Thymus (tissue), 11 donors: ENCODE results near the gene CLEC2B. TPM values are rescaled to one million over a fixed set of nuclear protein-coding genes. Genes with fewer than 3 reads are reported as not detected.

Source experiments
- DNase-seq, 9 donors: peaks; one replicate each; pipeline ENCODE4 v3.0.0-alpha.2; 2013; ENCODE audit warnings: low spot score in 9 of 9, low read depth in 6 of 9, missing footprints in 1 of 9
- H3K27ac ChIP-seq, 2 donors: one replicate each; pipeline ENCODE4 v1.5.1; 2013; ENCODE audit warnings: control low read depth in 1 of 2, low read depth in 1 of 2, low read length in 1 of 2, mild to moderate bottlenecking in 1 of 2, moderate library complexity in 1 of 2
- H3K27me3 ChIP-seq, 2 donors: one replicate each; pipeline ENCODE4 v1.5.1; 2013; ENCODE audit warnings: low read length in 1 of 2; ENCODE audit not compliant: control insufficient read depth in 2 of 2, insufficient read depth in 1 of 2
- H3K36me3 ChIP-seq, 2 donors: one replicate each; pipeline ENCODE4 v1.5.1; 2013; ENCODE audit warnings: low read length in 1 of 2, mild to moderate bottlenecking in 1 of 2, moderate library complexity in 1 of 2; ENCODE audit not compliant: control insufficient read depth in 2 of 2, insufficient read depth in 2 of 2
- H3K4me1 ChIP-seq, 2 donors: one replicate each; pipeline ENCODE4 v1.5.1; 2013; ENCODE audit warnings: low read length in 2 of 2; ENCODE audit not compliant: control insufficient read depth in 2 of 2, insufficient read depth in 2 of 2
- H3K4me3 ChIP-seq, 2 donors: one replicate each; pipeline ENCODE4 v1.5.1; 2013; ENCODE audit warnings: low read length in 2 of 2, control low read depth in 1 of 2, mild to moderate bottlenecking in 1 of 2
- H3K9me3 ChIP-seq, 2 donors: one replicate each; pipeline ENCODE4 v1.5.1; 2013; ENCODE audit warnings: low read length in 1 of 2, mild to moderate bottlenecking in 1 of 2; ENCODE audit not compliant: control insufficient read depth in 2 of 2, insufficient read depth in 1 of 2
- WGBS: extraction: QIAGEN DNeasy Blood & Tissue Kit; methylation state at CpG from one replicate; pipeline ENCODE4 v1.1.7; 2013; 5-methylcytosine and 5-hydroxymethylcytosine counted together
- polyA plus RNA-seq: library from polyadenylated mRNA; stranded (reverse); fragments of 200-250 nt; gene quantifications from one replicate; pipeline ENCODE4 v1.2.3, GENCODE V29; 2013
- total RNA-seq: library from RNA; stranded (reverse); fragments of 120-200 nt; gene quantifications from one replicate; pipeline ENCODE4 v1.2.4, GENCODE V29; 2013
- donor health status: healthy.

CLEC2B gene
- total and polyA plus RNA-seq, 2 donors, result 29.7 to 42.7 TPM

- H3K36me3 ChIP-seq, result no peaks in the 10 kb centered on the region
- no peak overlapping the region for H3K27ac ChIP-seq
- H3K4me1 ChIP-seq, result no peaks in the 10 kb centered on the region
- no peak overlapping the region for H3K4me3 ChIP-seq
- WGBS, result 93% methylated on average over 7 of the region's 7 CpGs
- peaks cover 0 to 10% of the 10 kb centered on the region in 2 donors for H3K9me3 ChIP-seq
- DNase-seq, result no peak
- no peaks in the 10 kb centered on the region for H3K27me3 ChIP-seq
These were observed 33.5 kb upstream of the CLEC2B start for GRCh38 chr12:9902539-9903228.

GRCh38 chr12:9900930-9901329 is 31.8 kb upstream of the CLEC2B start:
- H3K9me3 ChIP-seq, result peaks cover 0 to 10% of the 10 kb centered on the region in 2 donors
- no peaks in the 10 kb centered on the region for H3K27me3 ChIP-seq
- 98% methylated on average over 2 of the region's 2 CpGs for WGBS
- H3K36me3 ChIP-seq, result no peaks in the 10 kb centered on the region
- no peaks in the 10 kb centered on the region for H3K4me1 ChIP-seq
- H3K4me3 ChIP-seq, result no peak overlapping the region
- H3K27ac ChIP-seq, result no peak overlapping the region
- DNase-seq, result no peak

DNA sequence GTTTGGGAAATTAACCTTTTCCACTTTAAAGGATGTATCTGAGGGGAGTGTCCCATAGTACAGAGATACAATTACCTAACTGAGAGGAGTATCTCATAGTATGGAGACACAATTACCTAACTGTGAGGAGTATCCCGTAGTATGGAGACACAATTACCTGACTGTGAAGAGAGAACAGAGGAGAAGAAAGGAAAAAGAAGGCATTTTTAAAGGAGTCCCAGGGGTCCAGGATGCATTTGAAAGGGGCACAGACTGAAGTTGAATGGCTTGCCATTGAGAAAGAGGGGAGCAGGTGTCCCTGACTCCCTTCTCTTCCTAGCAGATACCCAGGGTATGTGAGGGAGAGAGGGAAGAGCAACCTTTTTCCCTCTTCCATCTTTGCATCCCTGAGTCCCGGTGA is 30.1 kb upstream of the CLEC2B start:
- H3K4me3 ChIP-seq, result no peak overlapping the region
- H3K27me3 ChIP-seq, result no peaks in the 10 kb centered on the region
- DNase-seq, result no peak
- WGBS, result over 99% methylated on average over 2 of the region's 2 CpGs
- H3K36me3 ChIP-seq, result no peaks in the 10 kb centered on the region
- no peak overlapping the region for H3K27ac ChIP-seq
- H3K4me1 ChIP-seq, result no peaks in the 10 kb centered on the region
- H3K9me3 ChIP-seq, result peaks cover 0 to 10% of the 10 kb centered on the region in 2 donors

DNA sequence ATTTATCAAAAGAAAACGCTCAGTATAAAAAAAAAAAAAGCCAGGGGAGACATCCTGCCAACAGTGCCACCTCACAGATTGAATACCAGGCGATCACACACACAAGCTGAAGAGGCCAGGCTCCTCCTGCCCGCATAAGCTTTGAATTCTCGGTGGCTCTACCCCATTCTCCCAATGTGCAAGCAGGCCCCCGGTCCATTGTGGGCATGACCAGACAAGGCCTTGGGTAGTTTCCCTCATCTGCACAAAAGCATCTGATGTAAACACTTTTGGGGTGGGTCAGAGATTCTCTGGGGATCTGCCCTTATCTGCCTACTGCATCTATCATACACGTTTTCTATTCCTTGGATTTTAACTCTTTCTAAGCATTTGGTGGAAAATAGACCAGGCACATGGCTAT is 28.4 kb upstream of the CLEC2B start:
- no peak for DNase-seq
- Histone ChIP-seq H3K4me3 (no peak overlapping the region), H3K9me3 (peaks cover 0 to 6% of the 10 kb centered on the region in 2 donors), H3K36me3 (no peaks in the 10 kb centered on the region), H3K4me1 (no peaks in the 10 kb centered on the region), H3K27me3 (no peaks in the 10 kb centered on the region), H3K27ac (no peak overlapping the region)
- 93% methylated on average over 6 of the region's 6 CpGs for WGBS

- no peaks in the 10 kb centered on the region for H3K27me3 ChIP-seq
- no peaks in the 10 kb centered on the region for H3K9me3 ChIP-seq
- H3K4me3 ChIP-seq, result no peak overlapping the region
- H3K27ac ChIP-seq, result no peak overlapping the region
- no peaks in the 10 kb centered on the region for H3K36me3 ChIP-seq
- no peaks in the 10 kb centered on the region for H3K4me1 ChIP-seq
- 93% methylated on average over 6 of the region's 6 CpGs for WGBS
- no peak for DNase-seq
These were observed 26.2 kb upstream of the CLEC2B start for GRCh38 chr12:9895215-9895971.

DNA sequence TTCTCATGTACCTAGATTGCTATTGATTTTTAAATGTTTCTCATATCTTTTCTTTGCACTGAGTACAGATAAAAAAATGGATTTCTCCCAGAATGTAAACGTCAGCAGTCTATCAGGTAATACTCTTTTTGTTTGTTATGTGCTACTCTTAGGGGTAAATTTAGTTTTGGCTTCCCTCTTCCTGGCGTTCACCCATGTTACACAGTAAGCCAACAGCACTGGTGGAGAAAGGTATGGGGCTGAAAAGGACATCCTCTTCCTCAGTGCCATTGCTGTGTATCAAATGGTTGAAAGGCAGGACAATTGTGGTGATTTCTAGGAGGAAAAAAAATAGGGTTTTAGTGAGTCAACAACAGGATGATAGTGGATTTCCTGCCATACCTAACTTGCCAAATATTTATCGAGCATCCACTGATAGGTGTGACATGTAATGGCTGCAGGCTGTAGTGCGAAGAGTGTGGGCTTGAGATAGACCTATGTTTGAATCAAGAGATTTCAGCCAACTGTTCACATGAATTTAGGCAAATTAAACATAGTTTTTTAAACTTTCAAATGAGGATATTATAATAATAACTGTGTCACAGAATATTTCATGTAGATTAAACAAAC is 19.6 kb upstream of the CLEC2B start:
- Histone ChIP-seq H3K4me1 (no peaks in the 10 kb centered on the region), H3K4me3 (no peak overlapping the region), H3K9me3 (peaks cover 0 to 3% of the 10 kb centered on the region in 2 donors), H3K36me3 (no peaks in the 10 kb centered on the region), H3K27me3 (no peaks in the 10 kb centered on the region), H3K27ac (no peak overlapping the region)
- WGBS, result 82% methylated on average over 4 of the region's 4 CpGs
- no peak for DNase-seq

GRCh38 chr12:9883175-9883574 is 14.0 kb upstream of the CLEC2B start:
- Histone ChIP-seq H3K27me3 (no peaks in the 10 kb centered on the region), H3K36me3 (no peaks in the 10 kb centered on the region), H3K27ac (no peak overlapping the region), H3K4me3 (no peak overlapping the region), H3K9me3 (peaks cover 0 to 3% of the 10 kb centered on the region in 2 donors), H3K4me1 (no peaks in the 10 kb centered on the region)
- no peak for DNase-seq

DNA sequence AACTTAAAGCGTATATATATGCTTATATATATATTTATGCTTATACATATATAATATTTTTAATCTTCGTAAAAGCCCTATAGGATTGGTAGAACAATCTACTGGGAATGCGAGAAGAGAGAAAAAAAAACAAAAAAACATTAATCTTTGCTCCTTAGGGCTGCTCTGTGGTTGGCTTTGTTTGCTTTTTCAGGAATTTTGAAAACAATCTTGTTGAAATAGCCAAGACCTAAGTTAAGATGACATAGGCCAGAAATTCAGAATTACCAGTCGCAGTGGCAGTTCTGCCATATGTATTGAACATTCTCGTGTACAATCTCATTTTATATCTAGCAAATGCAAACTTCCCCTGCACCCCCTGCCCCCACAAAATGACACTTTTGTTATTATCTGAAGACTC is 12.8 kb upstream of the CLEC2B start:
- H3K27ac ChIP-seq, result no peak overlapping the region
- H3K9me3 ChIP-seq, result no peaks in the 10 kb centered on the region
- H3K4me3 ChIP-seq, result no peak overlapping the region
- no peaks in the 10 kb centered on the region for H3K36me3 ChIP-seq
- no peaks in the 10 kb centered on the region for H3K4me1 ChIP-seq
- 96% methylated on average over 5 of the region's 5 CpGs for WGBS
- DNase-seq, result no peak
- H3K27me3 ChIP-seq, result no peaks in the 10 kb centered on the region

- Histone ChIP-seq H3K36me3 (no peaks in the 10 kb centered on the region), H3K27me3 (no peaks in the 10 kb centered on the region), H3K27ac (no peak within 1 kb of the TSS), H3K4me3 (no peak within 1 kb of the TSS), H3K4me1 (no peaks in the 10 kb centered on the region), H3K9me3 (no peaks in the 10 kb centered on the region)
- whole genome bisulfite sequencing, result 75% methylated on average over 3 of the region's 3 CpGs
- no peak for DNase-seq
These were observed 12.1 kb upstream of the CLEC2B start, which contains the start of gene KLRF2 for GRCh38 chr12:9881246-9881645. KLRF2 (plus strand) TSS chr12:9881489; CDS start chr12:9881596, 107 bp downstream.
